Ascending aorta (tissue), 2 donors: ENCODE data around the gene OXER1. TPM values are rescaled to one million over a fixed set of nuclear protein-coding genes. Genes with fewer than 3 reads are reported as not detected.

Experiments
- DNase-seq, 2 donors: peaks; one replicate each; pipeline ENCODE4 v3.0.0-alpha.2; 2019; ENCODE audit warnings: low spot score in 2 of 2
- H3K27ac ChIP-seq, 2 donors: fragments of 200-600 bp; sonication (generic); one replicate each; pipeline ENCODE4 v1.5.1; 2016 to 2017; ENCODE audit warnings: mild to moderate bottlenecking in 1 of 2
- H3K27me3 ChIP-seq: fragments of 200-600 bp; sonication (generic); one replicate; pipeline ENCODE4 v1.5.1; 2017
- H3K36me3 ChIP-seq, 2 donors: fragments of 200-600 bp; sonication (generic); one replicate each; pipeline ENCODE4 v1.5.1; 2016
- H3K4me1 ChIP-seq, 2 donors: fragments of 200-600 bp; sonication (generic); one replicate each; pipeline ENCODE4 v1.5.1; 2016 to 2017; ENCODE audit warnings: mild to moderate bottlenecking in 1 of 2
- H3K4me3 ChIP-seq, 2 donors: fragments of 200-600 bp; sonication (generic); one replicate each; pipeline ENCODE4 v1.5.1; 2016 to 2017; ENCODE audit warnings: mild to moderate bottlenecking in 1 of 2
- H3K9me3 ChIP-seq, 2 donors: fragments of 200-600 bp; sonication (generic); one replicate each; pipeline ENCODE4 v1.5.1; 2016
- intact Hi-C: fragments of 100-400 bp; cut with DNase I; formaldehyde crosslinking; loops from one replicate; pipeline ENCODE4 v1.15.1; 2023
- total RNA-seq: library from RNA; depleted of rRNA; stranded (reverse); fragments of >200 nt; gene quantifications from one replicate; pipeline ENCODE4 v1.1.0, GENCODE V29; 2016
- TF ChIP-seq, protein P1 (sequence below), 3 experiments: fragments of 200-600 bp in 2 of 3; fragments of 450-650 bp in 1 of 3; sonication (generic) in 2 of 3; IDR thresholded peaks; one replicate each; pipeline ENCODE4 v1.5.1; 2016 to 2019; ENCODE audit warnings: antibody characterized with exemption in 3 of 3, mild to moderate bottlenecking in 1 of 3, moderate library complexity in 1 of 3

OXER1 gene
- total RNA-seq, 1 donor from 2014 or later: 0.32 TPM

DNA sequence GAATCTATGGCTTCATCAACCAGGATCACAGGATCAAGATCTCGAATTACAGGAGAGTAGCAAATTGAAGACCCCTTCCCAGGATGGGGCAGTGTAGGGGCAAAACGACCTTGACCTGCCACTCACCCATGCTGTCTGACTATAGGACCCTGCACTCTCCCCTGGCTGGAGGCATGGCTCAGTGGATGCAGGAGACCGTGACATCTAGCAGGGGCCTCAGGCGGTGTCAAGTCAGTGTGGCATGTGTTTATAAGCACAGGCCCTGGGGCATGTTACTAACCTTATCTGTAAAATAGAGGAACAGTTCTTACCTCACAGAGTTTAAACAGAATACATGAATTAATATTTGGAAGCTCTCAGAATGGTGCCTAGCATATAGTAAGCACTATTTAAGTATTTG is 24.9 kb upstream of the OXER1 start:
- Histone ChIP-seq H3K4me1 (peaks cover 3 to 14% of the 10 kb centered on the region in 2 donors), H3K4me3 (no peak overlapping the region), H3K27ac (no peak overlapping the region), H3K9me3 (no peaks in the 10 kb centered on the region), H3K36me3 (peaks cover 0 to 2% of the 10 kb centered on the region in 2 donors), H3K27me3 (no peaks in the 10 kb centered on the region)
- TF ChIP-seq, protein P1, sequence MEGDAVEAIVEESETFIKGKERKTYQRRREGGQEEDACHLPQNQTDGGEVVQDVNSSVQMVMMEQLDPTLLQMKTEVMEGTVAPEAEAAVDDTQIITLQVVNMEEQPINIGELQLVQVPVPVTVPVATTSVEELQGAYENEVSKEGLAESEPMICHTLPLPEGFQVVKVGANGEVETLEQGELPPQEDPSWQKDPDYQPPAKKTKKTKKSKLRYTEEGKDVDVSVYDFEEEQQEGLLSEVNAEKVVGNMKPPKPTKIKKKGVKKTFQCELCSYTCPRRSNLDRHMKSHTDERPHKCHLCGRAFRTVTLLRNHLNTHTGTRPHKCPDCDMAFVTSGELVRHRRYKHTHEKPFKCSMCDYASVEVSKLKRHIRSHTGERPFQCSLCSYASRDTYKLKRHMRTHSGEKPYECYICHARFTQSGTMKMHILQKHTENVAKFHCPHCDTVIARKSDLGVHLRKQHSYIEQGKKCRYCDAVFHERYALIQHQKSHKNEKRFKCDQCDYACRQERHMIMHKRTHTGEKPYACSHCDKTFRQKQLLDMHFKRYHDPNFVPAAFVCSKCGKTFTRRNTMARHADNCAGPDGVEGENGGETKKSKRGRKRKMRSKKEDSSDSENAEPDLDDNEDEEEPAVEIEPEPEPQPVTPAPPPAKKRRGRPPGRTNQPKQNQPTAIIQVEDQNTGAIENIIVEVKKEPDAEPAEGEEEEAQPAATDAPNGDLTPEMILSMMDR (IDR thresholded peaks at IDR 0.05): no peak
- DNase-seq: no peak
- intact Hi-C loops: no loop called here

- H3K4me3 ChIP-seq: no peak overlapping the region
- H3K4me1 ChIP-seq: peaks cover 3 to 14% of the 10 kb centered on the region in 2 donors
- intact Hi-C loops: no loop called here
- H3K36me3 ChIP-seq: peaks cover 0 to 2% of the 10 kb centered on the region in 2 donors
- H3K27ac ChIP-seq: no peak overlapping the region
- TF ChIP-seq, protein P1 (IDR thresholded peaks at IDR 0.05): no peak
- H3K27me3 ChIP-seq: no peaks in the 10 kb centered on the region
- H3K9me3 ChIP-seq: no peaks in the 10 kb centered on the region
- no peak for DNase-seq
These were observed 24.5 kb upstream of the OXER1 start for GRCh38 chr2:42788478-42788793.

- H3K36me3 ChIP-seq: peaks cover 0 to 7% of the 10 kb centered on the region in 2 donors
- no peaks in the 10 kb centered on the region for H3K27me3 ChIP-seq
- H3K27ac ChIP-seq: no peak overlapping the region
- peaks cover 3 to 14% of the 10 kb centered on the region in 2 donors for H3K4me1 ChIP-seq
- no peaks in the 10 kb centered on the region for H3K9me3 ChIP-seq
- DNase-seq: no peak
- TF ChIP-seq, protein P1 (IDR thresholded peaks at IDR 0.05): no peak
- intact Hi-C loops: no loop called here
- no peak overlapping the region for H3K4me3 ChIP-seq
These were observed 24.0 kb upstream of the OXER1 start for GRCh38 chr2:42787788-42788477.

GRCh38 chr2:42787424-42787787 is 23.5 kb upstream of the OXER1 start:
- TF ChIP-seq, protein P1 (IDR thresholded peaks at IDR 0.05): no peak
- Histone ChIP-seq H3K9me3 (no peaks in the 10 kb centered on the region), H3K27me3 (no peaks in the 10 kb centered on the region), H3K27ac (no peak overlapping the region), H3K36me3 (peaks cover 0 to 9% of the 10 kb centered on the region in 2 donors), H3K4me3 (no peak overlapping the region), H3K4me1 (peaks cover 3 to 14% of the 10 kb centered on the region in 2 donors)
- no peak for DNase-seq
- intact Hi-C loops: no loop called here

DNA sequence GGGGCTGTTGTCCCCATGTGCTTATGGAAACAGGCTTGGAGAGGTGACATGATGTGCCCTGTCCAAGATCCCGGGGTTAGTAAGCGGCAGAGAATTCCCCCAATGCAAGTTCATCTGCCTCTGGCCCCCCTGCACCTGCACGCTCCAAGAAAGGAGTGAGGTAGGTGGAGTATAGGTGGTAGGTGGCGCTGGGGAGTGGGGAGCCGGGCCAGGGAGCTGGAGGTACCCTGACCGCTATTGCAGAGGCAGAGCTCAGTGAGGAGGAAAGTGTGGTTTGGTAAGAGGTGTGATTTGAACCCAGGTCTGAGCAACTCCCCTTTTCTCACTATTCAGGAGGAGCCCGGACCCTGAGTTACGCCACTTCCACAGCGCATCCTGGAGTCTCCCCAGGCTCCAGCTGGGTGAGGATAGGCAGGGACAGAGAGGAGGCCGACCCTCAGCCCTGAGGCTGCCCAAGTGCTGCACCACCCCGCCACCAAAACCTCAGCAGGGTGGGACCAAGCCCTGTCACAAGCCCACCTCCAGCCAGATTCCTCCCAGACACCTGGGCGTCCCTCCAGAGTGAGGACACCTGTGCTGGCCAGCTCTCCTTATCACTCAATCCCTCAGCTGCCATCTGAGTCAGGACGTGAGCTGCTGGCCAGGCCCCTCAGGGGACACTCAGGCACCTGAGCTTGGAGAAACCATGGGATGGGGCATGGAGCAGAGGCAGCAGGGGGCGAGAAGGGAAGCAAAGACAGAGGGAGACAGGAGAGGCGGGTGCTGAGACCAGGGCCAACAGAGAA is 22.8 kb upstream of the OXER1 start:
- DNase-seq: no peak
- no peak overlapping the region for H3K27ac ChIP-seq
- intact Hi-C loops: no loop called here
- H3K4me3 ChIP-seq: no peak overlapping the region
- H3K27me3 ChIP-seq: no peaks in the 10 kb centered on the region
- TF ChIP-seq, protein P1 (IDR thresholded peaks at IDR 0.05): no peak
- no peaks in the 10 kb centered on the region for H3K9me3 ChIP-seq
- H3K4me1 ChIP-seq: peaks cover 3 to 10% of the 10 kb centered on the region in 2 donors
- H3K36me3 ChIP-seq: peaks cover 0 to 9% of the 10 kb centered on the region in 2 donors
